GM19240 (cell line): Measurements from ENCODE around the gene CCDC158.
"Not testable (repeated sequence)": the region's sequence is repeated elsewhere in the genome, so short reads cannot be mapped to it uniquely, and the experiment has no call there.

Experiments
- DNase-seq: peaks from one replicate; pipeline ENCODE4 v3.0.0; 2011; ENCODE audit warnings: low spot score; ENCODE audit not compliant: insufficient read length

Gene CCDC158

GRCh38 chr4:76420762-76421581, at the start of gene CCDC158:
Gene CCDC158 (minus strand): TSS chr4:76421141. CDS start chr4:76403207, 17,934 bp downstream.
- no peak for DNase-seq

GRCh38 chr4:76470532-76470931, 49.6 kb upstream of the CCDC158 start:
- DNase-seq, result no peak

GRCh38 chr4:76470064-76470463, 49.1 kb upstream of the CCDC158 start:
- DNase-seq, result no peak

- DNase-seq, result no peak
Measured at GRCh38 chr4:76463568-76463967, 42.6 kb upstream of the CCDC158 start.

GRCh38 chr4:76459291-76459723, 38.4 kb upstream of the CCDC158 start:
- no peak for DNase-seq

GRCh38 chr4:76458825-76459224, 37.9 kb upstream of the CCDC158 start:
- DNase-seq, result no peak

- no peak for DNase-seq
Measured at GRCh38 chr4:76458297-76458696, 37.4 kb upstream of the CCDC158 start.

GRCh38 chr4:76457885-76458284, 36.9 kb upstream of the CCDC158 start:
- DNase-seq, result no peak

- not testable (repeated sequence) for DNase-seq
Measured at GRCh38 chr4:76454073-76454472, 33.1 kb upstream of the CCDC158 start.

GRCh38 chr4:76453232-76453631, 32.3 kb upstream of the CCDC158 start:
- DNase-seq, result no peak

- DNase-seq, result no peak
Measured at GRCh38 chr4:76449833-76450232, 28.9 kb upstream of the CCDC158 start.

GRCh38 chr4:76449362-76449767, 28.4 kb upstream of the CCDC158 start:
- DNase-seq, result no peak

- no peak for DNase-seq
Measured at GRCh38 chr4:76448211-76448610, 27.3 kb upstream of the CCDC158 start.

- DNase-seq, result no peak
Measured at GRCh38 chr4:76447393-76447851, 26.5 kb upstream of the CCDC158 start.

GRCh38 chr4:76445911-76446310, 25.0 kb upstream of the CCDC158 start:
- no peak for DNase-seq

- DNase-seq, result no peak
Measured at GRCh38 chr4:76443376-76443775, 22.4 kb upstream of the CCDC158 start.

- no peak for DNase-seq
Measured at GRCh38 chr4:76442807-76443206, 21.9 kb upstream of the CCDC158 start.

- no peak for DNase-seq
Measured at GRCh38 chr4:76441881-76442280, 20.9 kb upstream of the CCDC158 start.

- DNase-seq, result no peak
Measured at GRCh38 chr4:76439491-76439890, 18.6 kb upstream of the CCDC158 start.

GRCh38 chr4:76435528-76436319, 14.8 kb upstream of the CCDC158 start:
- no peak for DNase-seq

GRCh38 chr4:76434901-76435527, 14.1 kb upstream of the CCDC158 start, which contains the start of gene SHROOM3:
Gene SHROOM3 (plus strand): TSS chr4:76435229. CDS start chr4:76436053, 824 bp downstream.
- no peak for DNase-seq
